MM.1S (cell line): Measurements from ENCODE around the gene GDI1.

Experiments
- EZH2 ChIP-seq: fragments of 300-600 bp; sonication (generic); optimal IDR thresholded peaks from 2 replicates; pipeline ENCODE3; 2017; ENCODE audit warnings: low read depth, mild to moderate bottlenecking, antibody characterized with exemption, low read length, mixed read lengths
- TF ChIP-seq, protein P1 (sequence below): fragments of 300-600 bp; sonication (generic); IDR thresholded peaks from 2 replicates; pipeline ENCODE4 v1.5.1; 2016; ENCODE audit warnings: antibody characterized with exemption, low read length, mixed read lengths

DNA sequence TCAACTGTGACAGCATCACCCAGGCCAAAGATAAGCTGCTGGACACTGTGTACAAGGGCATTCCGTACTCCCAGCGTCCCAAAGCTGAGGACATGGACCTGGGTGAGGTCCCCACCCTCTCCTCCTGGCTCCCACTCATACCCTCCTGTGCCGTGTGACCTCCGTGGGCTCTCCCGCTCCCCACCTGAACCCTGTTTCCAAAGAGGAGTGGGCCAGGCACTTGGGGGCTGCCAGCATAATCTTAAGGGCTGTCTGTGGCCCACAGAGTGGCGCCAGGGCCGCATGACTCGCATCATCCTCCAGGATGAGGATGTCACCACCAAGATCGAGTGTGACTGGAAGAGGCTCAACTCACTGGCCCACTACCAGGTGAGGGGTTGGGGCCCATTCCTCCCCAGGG, 32.2 kb downstream of the GDI1 start:
- TF ChIP-seq, protein P1, sequence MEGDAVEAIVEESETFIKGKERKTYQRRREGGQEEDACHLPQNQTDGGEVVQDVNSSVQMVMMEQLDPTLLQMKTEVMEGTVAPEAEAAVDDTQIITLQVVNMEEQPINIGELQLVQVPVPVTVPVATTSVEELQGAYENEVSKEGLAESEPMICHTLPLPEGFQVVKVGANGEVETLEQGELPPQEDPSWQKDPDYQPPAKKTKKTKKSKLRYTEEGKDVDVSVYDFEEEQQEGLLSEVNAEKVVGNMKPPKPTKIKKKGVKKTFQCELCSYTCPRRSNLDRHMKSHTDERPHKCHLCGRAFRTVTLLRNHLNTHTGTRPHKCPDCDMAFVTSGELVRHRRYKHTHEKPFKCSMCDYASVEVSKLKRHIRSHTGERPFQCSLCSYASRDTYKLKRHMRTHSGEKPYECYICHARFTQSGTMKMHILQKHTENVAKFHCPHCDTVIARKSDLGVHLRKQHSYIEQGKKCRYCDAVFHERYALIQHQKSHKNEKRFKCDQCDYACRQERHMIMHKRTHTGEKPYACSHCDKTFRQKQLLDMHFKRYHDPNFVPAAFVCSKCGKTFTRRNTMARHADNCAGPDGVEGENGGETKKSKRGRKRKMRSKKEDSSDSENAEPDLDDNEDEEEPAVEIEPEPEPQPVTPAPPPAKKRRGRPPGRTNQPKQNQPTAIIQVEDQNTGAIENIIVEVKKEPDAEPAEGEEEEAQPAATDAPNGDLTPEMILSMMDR: no peak
- no peak for TF ChIP-seq EZH2
